DMS 273 (cell line): ENCODE data around the gene ACAP3.
A peak's percentile ranks its signal among the peaks of the same experiment; 100 is the strongest.

Source experiments
- DNase-seq: peaks from one replicate; lab custom pipeline; 2025; ENCODE audit not compliant: unreplicated experiment; lab: John Stamatoyannopoulos, UW

Gene ACAP3

GRCh38 chr1:1307923-1308755 is at the start of gene ACAP3, which contains the start of gene PUSL1:
Gene ACAP3 (minus strand): TSS chr1:1307930. CDS start chr1:1307815, 115 bp downstream.
Gene PUSL1 (plus strand): TSS chr1:1308597. CDS start chr1:1308644, 47 bp downstream.
- DNase-seq: peak; percentile 98

GRCh38 chr1:1356796-1357401 is 49.2 kb upstream of the ACAP3 start:
- DNase-seq: no peak

GRCh38 chr1:1356166-1356795 is 48.6 kb upstream of the ACAP3 start:
- DNase-seq: no peak

GRCh38 chr1:1355416-1355815 is 47.7 kb upstream of the ACAP3 start:
- peak; percentile 78 for DNase-seq

- no peak for DNase-seq
Observed at GRCh38 chr1:1354271-1355247, 46.8 kb upstream of the ACAP3 start.

GRCh38 chr1:1353389-1354151 is 45.8 kb upstream of the ACAP3 start:
- peak; percentile 66 for DNase-seq

GRCh38 chr1:1352786-1353388 is 45.2 kb upstream of the ACAP3 start:
- peak; percentile 68 for DNase-seq

GRCh38 chr1:1351511-1352427 is 44.0 kb upstream of the ACAP3 start:
- DNase-seq: peak; percentile 55

GRCh38 chr1:1349256-1350012 is 41.7 kb upstream of the ACAP3 start, which contains the start of gene DVL1:
Gene DVL1 (minus strand): TSS chr1:1349418. CDS start chr1:1349065, 353 bp downstream.
- DNase-seq: peak; percentile 85

- DNase-seq: peak; percentile 76
Observed at GRCh38 chr1:1348420-1349255, 40.9 kb upstream of the ACAP3 start.

GRCh38 chr1:1347663-1348419 is 40.1 kb upstream of the ACAP3 start:
- DNase-seq: peak; percentile 81

GRCh38 chr1:1347026-1347595 is 39.4 kb upstream of the ACAP3 start:
- DNase-seq: no peak

GRCh38 chr1:1346501-1346890 is 38.8 kb upstream of the ACAP3 start:
- DNase-seq: no peak

- DNase-seq: no peak
Observed at GRCh38 chr1:1345860-1346500, 38.2 kb upstream of the ACAP3 start.

- DNase-seq: no peak
Observed at GRCh38 chr1:1345384-1345783, 37.7 kb upstream of the ACAP3 start.
